Stomach (tissue), 4 donors: ENCODE measurements around the gene NFIC.

Source experiments
- EP300 ChIP-seq: sonication (generic); formaldehyde crosslinking; IDR thresholded peaks from one replicate; pipeline ENCODE4 v1.6.1; 2017; ENCODE audit warnings: antibody characterized with exemption
- POLR2A ChIP-seq, 4 donors: fragments of 450-650 bp; IDR thresholded peaks; one replicate each; pipeline ENCODE4 v1.6.1; 2016; ENCODE audit warnings: antibody characterized with exemption in 4 of 4, control low read depth in 2 of 4, mild to moderate bottlenecking in 1 of 4, moderate library complexity in 1 of 4
- POLR2AphosphoS5 ChIP-seq, 3 donors: sonication (generic); formaldehyde crosslinking; IDR thresholded peaks; one replicate each; pipeline ENCODE4 v1.6.1; 2016; ENCODE audit warnings: antibody characterized with exemption in 3 of 3
- TF ChIP-seq, protein P1 (sequence below), 7 experiments: fragments of 450-650 bp in 4 of 7; fragments of 200-600 bp in 3 of 7; sonication (generic) in 3 of 7; IDR thresholded peaks; one replicate each; pipeline ENCODE4 v1.5.1; 2016 to 2019; ENCODE audit warnings: antibody characterized with exemption in 7 of 7, control low read depth in 2 of 7, mild to moderate bottlenecking in 1 of 7

DNA sequence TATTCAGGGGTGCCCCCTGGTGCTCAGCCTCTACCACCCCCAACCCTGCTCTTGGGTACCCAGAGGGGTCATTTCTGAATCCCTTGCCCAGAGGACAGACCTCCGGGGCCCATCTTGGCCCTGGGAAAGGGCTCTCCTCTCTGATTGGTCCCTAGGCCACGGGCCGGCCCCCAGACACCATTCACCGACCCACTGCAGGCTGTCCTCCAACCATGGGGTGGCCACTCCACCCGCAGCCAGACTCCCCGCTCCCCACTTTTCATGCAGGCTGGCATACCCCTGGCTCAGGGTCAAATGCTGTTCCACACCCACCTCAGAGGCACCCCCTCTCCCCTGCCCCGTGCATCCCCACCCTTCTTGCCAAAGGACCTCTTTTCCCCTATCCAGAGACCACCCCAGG is 99.2 kb downstream of the NFIC start:
- TF ChIP-seq, protein P1, sequence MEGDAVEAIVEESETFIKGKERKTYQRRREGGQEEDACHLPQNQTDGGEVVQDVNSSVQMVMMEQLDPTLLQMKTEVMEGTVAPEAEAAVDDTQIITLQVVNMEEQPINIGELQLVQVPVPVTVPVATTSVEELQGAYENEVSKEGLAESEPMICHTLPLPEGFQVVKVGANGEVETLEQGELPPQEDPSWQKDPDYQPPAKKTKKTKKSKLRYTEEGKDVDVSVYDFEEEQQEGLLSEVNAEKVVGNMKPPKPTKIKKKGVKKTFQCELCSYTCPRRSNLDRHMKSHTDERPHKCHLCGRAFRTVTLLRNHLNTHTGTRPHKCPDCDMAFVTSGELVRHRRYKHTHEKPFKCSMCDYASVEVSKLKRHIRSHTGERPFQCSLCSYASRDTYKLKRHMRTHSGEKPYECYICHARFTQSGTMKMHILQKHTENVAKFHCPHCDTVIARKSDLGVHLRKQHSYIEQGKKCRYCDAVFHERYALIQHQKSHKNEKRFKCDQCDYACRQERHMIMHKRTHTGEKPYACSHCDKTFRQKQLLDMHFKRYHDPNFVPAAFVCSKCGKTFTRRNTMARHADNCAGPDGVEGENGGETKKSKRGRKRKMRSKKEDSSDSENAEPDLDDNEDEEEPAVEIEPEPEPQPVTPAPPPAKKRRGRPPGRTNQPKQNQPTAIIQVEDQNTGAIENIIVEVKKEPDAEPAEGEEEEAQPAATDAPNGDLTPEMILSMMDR (IDR thresholded peaks at IDR 0.05) = no peak
- TF ChIP-seq EP300 (no peak), POLR2AphosphoS5 (IDR thresholded peaks at IDR 0.05) (no peak), POLR2A (IDR thresholded peaks at IDR 0.05) (no peak)
